IPS DF 4.7 (cell line): Measurements from ENCODE around the gene LRRC23.
"Not testable (repeated sequence)": the region's sequence is repeated elsewhere in the genome, so short reads cannot be mapped to it uniquely, and the experiment has no call there.

Experiments used
- DNase-seq: peaks from one replicate; pipeline ENCODE4 v3.0.0-alpha.2; 2013; ENCODE audit warnings: low spot score; ENCODE audit errors: extremely low read depth

The LRRC23 gene

DNA sequence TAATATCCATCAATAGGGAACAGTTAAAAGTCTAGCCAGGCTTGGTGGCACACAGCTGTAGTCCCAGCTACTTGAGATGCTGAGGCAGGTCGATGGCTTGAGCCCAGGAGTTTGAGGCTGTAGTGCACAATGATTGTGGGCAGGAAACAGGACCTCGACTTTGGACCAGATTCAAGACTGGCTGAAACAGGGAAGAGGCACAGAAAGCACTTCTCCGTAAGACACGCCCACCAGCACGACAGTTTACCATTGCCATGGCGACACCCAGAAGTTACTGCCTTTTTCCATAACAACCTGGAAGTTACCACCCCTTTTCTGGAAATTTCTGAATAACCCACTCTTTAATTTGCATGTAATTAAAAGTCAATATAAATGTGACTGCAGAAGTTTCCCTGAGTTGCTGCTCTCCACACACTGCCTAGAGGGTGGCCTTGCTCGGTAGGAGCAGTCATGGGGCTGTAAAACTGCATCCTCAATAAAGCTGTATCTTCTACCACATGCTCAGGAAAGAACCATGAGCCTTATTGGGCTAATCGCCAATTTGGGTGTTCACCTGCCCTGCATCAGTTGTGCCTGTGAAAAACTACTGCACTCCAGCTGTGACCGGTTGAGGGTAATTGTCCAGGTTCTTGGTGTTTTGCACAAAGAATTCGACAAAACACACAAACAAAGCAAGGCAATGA lies 4.6 kb upstream of the LRRC23 start:
- DNase-seq: no peak

DNA sequence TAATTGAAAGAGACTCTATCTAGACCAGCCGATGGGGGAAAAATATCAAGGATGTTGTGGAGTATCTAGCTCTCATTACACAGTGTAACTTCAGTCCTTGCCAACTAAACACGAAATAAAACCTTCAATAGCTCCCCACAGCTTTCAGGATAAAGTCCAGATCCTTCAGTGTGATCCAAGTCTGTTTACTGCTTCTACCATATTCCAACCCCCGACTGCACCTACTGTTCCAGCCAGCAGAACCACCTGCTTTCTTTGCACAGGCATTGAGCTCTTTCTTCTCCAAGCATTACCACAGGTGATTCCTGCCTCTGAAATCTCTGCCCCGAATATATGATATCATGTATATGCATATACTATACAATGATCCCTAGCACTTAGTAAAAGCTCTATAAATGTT lies 2.2 kb upstream of the LRRC23 start:
- DNase-seq: no peak

DNA sequence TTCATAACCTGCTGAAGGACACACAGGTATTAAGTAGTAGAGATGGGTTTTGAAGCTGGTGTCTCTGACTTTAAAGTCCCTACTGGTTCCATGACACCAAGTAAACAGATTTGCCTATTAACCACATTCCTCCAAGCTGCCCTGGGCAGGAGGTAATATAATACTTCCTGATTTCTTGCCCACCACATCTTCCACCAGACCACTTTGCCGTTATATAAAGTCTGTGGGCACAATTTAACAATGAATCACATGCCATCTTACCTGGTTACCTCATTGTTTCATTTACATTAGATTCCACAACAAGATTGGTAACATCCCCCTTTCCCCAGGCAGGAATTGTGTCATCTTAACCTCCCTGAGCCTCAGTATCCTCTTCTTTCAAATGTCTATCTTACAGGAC lies 900 bp upstream of the LRRC23 start:
- DNase-seq: no peak

DNA sequence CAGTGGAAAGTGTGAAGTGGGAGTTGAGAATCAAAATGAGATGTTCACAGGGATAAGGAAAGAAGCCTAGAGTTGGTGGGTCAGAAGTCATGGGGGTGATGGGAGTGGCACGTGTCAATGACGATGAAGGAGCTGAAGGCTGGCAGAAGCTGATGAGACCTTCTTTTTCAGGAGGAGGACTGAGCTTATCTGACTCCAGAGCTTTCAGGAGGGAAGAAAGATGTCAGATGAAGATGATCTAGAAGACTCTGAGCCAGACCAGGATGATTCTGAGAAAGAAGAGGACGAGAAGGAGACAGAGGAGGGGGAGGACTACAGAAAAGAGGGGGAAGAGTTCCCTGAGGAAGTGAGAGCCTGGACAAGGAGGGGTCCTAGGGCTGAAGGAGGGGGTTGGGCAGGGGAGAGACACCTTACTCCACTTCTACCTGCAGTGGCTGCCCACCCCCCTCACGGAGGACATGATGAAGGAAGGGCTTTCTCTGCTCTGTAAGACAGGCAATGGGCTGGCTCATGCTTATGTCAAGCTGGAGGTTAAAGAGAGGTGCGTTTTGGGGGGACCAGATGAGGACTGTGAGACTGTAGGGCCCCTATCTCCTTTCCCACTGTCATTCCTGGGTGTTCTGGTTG lies 905 bp downstream of the LRRC23 start:
- DNase-seq: no peak

DNA sequence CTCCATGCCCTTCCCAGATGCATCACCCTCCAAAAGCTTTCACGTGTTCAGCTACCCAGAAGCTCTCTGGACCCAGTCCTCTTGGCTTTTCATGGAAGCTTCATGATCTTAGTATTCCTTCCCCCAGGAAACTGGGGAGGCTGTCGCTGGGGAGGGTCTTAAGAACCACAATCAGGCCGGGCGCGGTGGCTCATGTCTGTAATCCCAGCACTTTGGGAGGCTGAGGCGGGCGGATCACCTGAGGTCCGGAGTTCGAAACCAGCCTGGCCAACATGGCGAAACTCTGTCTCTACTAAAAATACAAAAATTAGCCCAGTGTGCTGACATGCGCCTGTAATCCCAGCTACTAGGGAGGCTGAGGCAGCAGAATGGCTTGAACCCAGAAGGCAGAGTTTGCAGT lies 3.5 kb downstream of the LRRC23 start:
- not testable (repeated sequence) for DNase-seq

DNA sequence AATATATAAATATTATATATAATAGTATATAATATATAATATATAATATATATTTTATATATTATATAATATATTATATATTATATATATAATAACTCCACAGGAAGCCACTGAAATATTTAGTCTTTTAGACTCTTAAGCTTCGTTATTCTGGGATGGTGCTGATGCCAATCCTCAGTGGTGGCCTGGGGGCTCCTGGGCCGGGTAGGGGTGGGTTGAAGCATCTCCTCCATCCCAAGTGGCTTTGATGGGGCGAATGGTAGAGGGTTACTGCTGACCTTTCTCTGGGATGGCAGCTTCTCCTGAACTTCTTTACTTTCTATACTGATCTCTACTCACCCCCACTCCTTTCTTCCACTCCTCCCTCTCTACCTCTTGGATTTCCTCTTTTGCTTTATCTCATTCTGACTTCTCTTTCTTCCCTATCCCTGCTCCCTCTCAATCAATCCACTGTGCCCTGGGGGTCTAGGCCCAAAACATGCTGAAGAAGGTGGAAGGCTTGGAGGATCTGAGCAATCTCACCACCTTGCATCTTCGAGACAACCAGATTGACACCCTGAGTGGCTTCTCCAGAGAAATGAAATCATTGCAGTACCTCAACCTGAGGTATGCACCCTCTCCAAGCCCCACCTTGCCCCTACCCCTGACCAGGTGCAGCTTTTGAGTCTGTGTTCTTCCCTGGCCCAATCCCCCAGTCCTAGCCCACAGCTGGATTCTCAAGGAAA lies 5.0 kb downstream of the LRRC23 start:
- DNase-seq: no peak

DNA sequence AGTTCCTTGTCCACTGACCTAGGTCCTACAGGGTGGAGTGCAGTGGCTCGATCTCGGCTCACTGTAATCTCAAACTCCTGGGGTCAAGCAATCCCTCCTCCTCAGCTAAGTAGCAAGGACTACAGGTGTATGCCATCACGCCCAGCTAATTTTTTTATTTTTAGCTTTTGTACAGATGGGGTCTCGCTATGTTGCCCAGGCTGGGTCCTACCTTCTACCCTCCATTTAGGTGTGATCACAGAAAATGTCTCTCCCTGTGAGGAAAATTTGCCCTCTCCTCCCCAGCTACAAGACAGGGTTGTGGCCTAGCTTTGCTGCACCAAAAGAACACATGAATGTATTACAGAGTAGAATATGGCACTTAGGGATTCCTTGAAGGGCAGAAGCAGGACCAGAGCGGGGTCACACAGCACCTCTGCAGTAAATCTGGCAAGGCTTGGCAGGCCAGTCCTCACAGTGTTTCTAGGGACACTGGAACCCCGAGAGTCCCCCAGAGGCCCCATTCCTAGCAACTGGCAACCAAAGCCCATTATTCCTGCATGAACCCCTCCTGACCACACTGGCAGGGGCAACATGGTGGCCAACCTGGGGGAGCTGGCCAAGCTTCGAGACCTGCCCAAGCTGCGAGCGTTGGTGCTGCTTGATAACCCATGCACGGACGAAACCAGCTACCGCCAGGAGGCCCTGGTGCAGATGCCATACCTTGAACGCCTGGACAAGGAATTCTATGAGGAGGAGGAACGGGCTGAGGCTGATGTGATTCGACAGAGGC lies 7.7 kb downstream of the LRRC23 start:
- no peak for DNase-seq

DNA sequence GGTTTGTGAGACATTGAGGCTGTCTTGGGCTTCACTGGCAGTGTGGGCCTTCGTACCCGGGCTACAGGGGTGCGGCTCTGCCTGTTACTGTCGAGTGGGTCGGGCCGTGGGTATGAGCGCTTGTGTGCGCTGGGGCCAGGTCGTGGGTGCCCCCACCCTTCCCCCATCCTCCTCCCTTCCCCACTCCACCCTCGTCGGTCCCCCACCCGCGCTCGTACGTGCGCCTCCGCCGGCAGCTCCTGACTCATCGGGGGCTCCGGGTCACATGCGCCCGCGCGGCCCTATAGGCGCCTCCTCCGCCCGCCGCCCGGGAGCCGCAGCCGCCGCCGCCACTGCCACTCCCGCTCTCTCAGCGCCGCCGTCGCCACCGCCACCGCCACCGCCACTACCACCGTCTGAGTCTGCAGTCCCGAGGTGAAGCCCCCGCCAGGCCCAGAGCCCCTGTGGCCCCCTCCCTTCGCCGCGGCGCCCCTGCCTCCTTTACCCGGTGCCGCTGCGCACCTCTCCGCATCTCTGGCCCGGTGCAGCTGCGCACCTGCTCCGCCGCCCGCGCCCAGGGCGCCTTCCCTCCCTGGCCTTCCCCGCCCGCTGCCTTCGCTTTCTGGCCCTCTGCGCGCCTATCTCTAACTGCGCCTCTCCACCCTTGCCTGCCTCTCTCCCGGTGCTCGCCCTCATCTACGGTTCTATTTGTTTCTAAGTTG lies 9.8 kb downstream of the LRRC23 start, which contains the start of gene ENO2:
ENO2 (plus strand) TSS at position 335 of the 701 bp plus-strand sequence. CDS start 1,253 bp downstream, outside the sequence.
- no peak for DNase-seq

DNA sequence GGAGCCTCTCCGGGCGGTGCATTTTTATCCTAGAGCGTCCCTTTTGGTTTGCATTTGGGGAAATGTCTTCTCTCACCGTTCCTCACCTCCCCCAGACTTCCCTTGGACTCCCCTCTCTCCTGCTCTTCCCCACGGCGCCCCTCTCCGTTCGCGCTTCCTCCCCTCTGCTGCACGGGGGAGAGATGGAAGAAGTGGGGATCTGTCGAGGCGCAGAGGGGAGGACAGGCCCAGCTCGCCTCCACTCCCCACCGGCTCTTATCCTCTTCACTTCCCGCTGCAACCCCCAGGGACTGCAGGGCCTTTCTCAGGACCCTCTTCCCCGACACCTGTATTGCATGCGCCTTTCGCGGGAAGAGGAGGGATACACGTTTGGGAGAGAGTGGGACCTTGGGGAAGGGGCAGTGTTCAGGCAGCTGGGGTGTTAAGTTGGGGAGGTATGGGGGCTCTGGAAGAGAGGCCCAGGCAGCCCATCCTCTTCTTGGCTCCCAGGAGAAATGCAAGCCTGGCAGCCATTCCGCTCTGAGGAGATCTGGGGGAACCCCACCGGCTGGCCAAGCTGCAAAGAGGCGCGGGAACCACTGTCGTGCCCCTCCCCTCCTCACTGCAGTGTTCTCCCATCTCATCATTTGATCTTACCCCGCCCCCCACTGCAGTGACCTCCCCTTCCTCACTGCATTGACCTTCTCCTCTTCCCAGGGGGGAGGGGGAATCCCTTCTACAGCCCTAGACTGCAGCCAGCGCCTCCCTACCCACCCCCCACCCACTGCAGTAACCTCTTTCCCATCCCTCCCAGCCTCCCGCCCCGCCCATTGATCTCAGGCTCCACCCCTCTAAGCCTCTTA lies 10.5 kb downstream of the LRRC23 start:
- DNase-seq: no peak

DNA sequence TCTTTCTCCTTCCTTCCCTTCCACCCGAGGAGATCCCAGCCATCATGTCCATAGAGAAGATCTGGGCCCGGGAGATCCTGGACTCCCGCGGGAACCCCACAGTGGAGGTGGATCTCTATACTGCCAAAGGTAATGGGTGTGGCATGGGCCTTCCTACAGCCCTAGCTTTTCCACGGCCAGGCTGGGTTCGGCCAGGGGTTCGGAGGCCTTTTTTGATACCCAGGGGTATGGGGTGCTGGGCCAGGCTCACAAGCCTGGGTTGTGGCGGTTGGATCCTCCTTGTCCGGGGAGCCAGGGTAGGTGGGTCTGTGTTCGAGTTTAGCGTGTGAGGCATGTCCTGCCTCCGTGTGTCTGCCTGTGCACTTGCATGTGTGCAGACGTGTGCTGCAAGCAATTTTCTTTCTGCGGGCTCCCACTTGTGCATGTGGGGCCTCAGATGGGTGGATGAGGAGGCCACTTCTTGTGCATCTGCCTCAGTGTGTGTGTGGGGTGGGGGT lies 11.2 kb downstream of the LRRC23 start:
- DNase-seq: no peak

DNA sequence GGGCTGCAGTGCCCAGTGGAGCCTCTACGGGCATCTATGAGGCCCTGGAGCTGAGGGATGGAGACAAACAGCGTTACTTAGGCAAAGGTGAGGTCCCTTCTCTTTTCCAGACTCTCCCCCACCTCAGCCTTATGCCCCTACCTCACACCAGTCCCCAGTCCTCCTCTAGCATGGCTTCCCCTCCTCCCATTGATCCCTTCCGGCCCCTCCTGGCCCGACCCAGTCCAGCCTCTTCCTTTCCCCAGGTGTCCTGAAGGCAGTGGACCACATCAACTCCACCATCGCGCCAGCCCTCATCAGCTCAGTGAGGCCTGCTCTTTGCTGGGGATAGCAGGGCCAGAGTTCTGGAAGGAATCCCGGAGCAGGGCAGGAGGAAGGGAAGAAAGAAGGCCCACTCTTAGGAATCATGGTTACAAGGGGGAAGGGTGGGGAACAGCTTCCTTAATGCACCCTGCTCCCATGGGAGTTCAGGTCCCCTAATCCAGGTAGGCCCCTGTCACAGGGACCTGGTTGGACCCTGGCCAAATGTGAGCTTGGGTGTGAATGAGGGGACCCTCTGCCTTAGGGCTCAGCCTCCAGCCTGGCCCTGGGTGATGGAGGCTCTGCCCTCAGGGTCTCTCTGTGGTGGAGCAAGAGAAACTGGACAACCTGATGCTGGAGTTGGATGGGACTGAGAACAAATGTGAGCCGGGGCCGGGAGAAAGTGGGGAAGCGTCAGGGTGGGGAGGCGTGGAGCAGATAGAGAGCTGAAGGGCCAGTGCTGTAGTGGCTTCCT lies 12.0 kb downstream of the LRRC23 start:
- DNase-seq: no peak

DNA sequence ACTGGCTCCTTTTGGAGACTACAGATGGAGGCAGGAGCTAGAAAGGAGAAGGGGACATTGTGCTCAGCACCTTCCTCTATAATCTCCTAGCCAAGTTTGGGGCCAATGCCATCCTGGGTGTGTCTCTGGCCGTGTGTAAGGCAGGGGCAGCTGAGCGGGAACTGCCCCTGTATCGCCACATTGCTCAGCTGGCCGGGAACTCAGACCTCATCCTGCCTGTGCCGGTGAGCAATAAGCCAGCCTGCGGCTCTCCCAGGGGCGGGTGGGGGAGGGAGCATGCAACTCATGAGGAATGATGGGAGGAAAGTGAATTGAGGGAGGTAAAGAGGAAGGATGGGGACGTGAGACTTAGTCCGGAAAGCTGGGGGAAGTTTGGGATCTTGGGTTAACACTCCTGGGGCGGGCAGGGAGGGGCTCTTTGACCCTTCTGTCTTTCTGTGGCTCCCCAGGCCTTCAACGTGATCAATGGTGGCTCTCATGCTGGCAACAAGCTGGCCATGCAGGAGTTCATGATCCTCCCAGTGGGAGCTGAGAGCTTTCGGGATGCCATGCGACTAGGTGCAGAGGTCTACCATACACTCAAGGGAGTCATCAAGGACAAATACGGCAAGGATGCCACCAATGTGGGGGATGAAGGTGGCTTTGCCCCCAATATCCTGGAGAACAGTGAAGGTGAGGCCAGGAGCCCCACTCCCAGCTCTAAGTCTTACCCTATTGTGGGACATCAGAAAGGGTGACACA lies 13.0 kb downstream of the LRRC23 start:
- no peak for DNase-seq

DNA sequence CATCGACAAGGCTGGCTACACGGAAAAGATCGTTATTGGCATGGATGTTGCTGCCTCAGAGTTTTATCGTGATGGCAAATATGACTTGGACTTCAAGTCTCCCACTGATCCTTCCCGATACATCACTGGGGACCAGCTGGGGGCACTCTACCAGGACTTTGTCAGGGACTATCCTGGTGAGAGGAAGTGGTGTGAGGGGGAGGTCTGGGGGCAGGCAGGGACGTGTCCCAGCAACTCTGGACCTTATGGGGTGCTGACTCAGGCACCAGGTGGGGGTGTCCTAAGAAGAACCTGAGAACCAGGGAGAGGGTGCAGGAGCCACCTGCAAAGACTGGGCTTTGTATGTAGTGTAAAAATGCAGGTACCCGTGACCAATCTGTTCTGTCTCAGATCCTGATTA lies 15.0 kb downstream of the LRRC23 start:
- no peak for DNase-seq

DNA sequence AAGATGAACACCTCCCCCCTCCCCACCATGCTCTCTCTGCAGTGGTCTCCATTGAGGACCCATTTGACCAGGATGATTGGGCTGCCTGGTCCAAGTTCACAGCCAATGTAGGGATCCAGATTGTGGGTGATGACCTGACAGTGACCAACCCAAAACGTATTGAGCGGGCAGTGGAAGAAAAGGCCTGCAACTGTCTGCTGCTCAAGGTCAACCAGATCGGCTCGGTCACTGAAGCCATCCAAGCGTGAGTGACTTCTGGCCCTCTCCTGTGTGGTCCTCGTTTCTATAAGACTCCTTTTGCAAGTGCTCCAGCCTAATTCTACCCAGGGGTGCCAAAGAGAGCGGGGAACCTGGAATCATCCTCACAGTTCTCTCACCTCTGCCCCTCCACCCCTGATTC lies 16.9 kb downstream of the LRRC23 start:
- no peak for DNase-seq

DNA sequence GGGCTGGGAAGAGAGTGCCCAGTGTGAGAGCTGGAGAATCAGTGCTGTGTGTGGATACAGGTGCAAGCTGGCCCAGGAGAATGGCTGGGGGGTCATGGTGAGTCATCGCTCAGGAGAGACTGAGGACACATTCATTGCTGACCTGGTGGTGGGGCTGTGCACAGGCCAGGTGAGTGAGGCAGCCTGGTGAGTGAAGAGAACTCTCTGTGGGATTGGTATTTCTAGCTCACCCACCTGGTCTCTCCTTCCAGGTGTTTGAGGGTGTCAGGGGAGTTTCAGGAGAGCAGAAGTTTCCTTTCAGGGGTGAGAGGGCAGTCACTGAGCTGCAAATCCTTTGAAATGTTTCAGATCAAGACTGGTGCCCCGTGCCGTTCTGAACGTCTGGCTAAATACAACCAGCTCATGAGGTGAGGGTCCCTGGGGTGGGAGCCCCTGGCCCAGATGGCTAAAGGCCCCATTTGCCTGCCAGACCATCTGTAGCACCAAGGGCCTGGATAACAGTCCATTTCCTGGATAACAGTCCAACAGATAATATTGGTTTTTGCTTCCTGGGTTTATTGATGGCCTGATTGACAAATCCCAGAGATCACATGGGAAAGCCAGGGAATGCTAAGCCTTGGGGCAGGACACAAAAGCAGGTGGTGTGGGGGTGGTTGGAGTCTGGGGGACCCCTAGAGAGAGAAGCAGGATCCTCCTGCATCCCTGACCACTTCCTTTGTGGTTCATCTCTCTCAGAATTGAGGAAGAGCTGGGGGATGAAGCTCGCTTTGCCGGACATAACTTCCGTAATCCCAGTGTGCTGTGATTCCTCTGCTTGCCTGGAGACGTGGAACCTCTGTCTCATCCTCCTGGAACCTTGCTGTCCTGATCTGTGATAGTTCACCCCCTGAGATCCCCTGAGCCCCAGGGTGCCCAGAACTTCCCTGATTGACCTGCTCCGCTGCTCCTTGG lies 17.6 kb downstream of the LRRC23 start:
- DNase-seq: no peak

DNA sequence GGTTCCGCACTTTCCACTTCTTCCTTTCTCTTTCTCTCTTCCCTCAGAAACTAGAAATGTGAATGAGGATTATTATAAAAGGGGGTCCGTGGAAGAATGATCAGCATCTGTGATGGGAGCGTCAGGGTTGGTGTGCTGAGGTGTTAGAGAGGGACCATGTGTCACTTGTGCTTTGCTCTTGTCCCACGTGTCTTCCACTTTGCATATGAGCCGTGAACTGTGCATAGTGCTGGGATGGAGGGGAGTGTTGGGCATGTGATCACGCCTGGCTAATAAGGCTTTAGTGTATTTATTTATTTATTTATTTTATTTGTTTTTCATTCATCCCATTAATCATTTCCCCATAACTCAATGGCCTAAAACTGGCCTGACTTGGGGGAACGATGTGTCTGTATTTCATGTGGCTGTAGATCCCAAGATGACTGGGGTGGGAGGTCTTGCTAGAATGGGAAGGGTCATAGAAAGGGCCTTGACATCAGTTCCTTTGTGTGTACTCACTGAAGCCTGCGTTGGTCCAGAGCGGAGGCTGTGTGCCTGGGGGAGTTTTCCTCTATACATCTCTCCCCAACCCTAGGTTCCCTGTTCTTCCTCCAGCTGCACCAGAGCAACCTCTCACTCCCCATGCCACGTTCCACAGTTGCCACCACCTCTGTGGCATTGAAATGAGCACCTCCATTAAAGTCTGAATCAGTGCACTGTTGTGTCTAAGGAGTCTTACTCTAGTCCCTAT lies 18.5 kb downstream of the LRRC23 start:
- DNase-seq: no peak

DNA sequence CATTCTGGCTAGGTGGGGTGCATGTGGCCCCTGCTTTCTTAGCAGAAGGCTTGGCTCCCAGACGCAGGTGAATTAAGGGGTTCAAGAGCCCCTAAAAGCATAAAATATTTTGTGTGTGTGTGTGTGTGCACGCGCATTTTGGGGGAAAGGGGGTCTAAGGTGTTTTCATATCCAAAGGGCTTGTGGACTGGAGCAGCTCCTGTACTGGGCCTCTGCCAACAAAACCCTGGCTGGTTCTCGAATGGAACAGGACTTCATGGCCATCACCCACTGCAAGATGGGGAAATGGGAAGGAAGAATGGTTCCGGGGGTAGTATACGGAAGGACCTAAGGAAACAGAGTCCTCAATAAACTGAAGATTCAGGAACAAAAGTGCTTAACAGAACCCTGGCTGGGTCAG lies 19.2 kb downstream of the LRRC23 start:
- DNase-seq: no peak
